Stimulated activated CD4-positive, alpha-beta T cell treated with anti-CD3 and anti-CD28 coated beads, Interleukin-4, amount 100 ng/mL, for 24 hours (primary cell): ENCODE results near the gene LRRFIP1.
A peak's percentile ranks its signal among the peaks of the same experiment; 100 is the strongest.
"Not testable (repeated sequence)": the region's sequence is repeated elsewhere in the genome, so short reads cannot be mapped to it uniquely, and the experiment has no call there.

Experiments
- DNase-seq: peaks from one replicate; pipeline ENCODE4 v3.0.0-alpha.2; 2020

Gene LRRFIP1

DNA sequence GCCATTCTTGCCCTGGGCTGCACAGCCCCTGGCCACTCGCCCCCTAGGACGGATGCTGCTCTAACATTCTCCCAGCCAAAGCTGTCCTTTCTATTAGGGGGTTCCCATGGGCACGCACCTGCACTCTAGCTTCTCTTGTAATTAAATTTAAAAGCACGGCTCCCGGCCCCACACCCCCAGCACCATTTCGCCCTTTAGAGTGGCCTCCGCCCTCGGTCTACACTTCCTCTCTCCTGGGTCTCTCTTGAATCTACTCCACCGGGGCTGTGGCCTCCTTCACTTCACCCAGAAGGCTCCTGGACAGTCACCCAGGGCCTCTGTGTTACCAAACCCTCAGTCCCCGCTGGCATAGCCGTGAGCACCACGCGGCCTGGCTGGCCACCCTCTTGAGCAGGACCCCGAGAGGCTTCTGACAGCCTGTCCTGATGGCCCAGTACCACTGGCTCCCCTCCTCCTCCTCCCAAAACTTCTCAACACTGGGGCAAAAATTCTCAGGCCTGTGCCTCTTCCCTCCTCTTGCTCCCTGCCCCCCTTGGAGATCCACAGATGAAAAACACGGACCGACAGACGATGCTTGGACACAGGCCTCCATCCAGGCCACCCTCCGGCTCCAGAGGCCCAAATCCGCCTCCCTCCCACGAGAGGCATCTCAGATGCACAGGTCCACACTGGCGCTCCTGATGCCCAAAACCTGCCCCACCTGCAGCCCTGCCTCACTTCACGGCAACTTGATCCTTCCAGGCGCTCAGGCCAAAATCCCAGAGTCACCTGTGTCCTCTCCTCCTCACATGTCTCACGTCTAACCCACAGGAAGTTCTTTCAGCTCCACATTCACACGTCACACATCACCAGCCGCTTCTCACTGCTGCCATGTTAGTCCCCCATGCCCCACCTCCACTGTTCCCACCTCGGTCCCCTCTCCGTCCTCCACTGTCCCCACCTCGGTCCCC, 29.9 kb upstream of the LRRFIP1 start:
- DNase-seq: no peak

DNA sequence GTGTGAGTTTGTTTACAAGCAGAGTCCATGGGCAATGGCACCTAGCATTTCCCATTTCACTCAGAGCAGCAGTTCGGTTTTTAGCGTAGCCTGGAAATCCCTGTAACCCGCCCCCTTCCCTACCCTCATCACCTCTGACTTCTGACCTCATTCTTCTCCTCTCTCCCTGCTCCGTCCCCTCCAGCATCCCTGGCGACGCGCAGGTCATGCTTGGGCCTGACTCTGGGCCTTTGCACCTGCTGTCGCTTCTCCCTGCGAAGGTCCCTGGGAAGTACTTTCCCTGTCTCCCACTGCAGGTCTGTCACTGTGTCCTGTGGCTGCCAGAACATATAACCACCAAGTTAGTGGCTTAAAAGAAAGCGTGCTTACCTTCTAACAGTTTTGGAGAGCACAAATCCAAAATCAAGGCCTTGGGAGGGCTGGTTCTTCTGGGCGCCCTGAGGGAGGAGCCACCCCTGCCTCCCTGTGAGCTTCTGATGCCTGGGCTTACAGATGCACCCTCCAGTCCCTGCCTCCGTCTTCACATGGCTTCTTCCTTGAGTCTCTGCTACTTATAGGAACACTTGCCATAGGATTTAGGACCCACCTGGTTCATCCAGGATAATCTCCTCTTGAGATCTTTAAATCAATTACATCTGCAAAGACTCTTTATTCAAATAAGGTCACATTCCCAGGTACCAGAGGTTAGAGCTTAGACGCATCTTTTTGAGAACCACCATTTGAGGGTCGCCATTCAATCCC, 28.7 kb upstream of the LRRFIP1 start:
- no peak for DNase-seq

DNA sequence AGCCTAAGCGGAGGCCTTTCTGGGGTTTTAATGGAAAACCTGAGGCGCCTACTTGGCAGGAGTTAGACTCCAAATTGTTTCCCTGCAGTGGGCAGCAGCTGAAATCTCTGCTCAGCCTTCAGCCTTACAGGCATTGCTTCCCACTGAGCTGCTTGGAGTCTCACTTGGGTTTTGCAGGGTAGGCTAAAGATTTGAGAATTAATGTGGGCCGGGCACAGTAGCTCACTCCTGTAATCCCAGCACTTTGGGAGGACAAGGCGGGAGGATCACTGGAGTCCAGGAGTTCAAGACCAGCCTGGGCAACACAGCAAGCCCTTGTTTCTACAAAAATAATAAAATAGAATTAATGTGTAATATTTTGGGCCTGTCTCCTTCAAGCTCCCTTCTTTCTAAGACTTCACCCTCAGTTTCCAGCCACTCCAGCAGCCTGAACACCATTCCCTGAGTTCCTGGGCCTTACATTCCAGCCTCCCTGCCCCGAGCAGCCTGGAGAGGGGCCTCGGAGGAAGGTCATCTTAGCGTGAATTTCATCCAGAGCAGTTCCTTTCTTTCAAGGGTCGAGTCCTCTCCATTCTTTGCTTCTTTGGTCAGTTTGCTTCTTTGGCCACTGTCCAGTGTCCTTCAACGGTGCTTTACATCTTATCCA, 27.8 kb upstream of the LRRFIP1 start:
- DNase-seq: no peak

DNA sequence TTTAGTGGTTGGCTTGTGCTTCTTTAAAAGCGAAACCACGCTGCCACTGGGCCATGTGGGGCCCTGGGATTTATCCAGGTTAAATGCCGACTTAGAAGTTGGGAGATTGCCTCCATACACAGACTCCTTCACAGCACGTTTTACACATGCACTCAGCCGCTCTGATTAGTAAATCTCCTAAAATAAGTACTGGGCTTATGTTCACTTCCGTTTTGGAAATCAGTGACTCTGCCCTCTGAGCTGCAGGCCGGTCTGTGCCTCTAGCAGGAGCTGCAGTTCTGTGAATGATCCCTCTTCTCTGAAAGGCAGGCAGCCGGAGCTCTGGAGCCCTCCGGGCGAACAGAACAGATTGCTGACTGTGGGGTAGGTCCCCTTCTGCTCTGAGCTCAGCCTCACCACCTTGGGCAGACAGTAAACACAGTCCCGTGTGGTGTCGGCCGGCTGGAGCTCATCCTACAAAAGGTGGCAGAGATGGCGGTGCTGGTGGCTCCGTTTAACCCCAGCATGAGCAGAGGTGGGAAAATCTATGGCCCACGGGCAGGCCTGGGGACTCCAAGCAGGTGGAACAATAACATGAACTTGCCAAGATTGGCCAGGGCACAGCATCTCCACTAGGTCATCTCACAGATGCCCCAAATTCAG, 27.1 kb upstream of the LRRFIP1 start:
- DNase-seq: no peak

DNA sequence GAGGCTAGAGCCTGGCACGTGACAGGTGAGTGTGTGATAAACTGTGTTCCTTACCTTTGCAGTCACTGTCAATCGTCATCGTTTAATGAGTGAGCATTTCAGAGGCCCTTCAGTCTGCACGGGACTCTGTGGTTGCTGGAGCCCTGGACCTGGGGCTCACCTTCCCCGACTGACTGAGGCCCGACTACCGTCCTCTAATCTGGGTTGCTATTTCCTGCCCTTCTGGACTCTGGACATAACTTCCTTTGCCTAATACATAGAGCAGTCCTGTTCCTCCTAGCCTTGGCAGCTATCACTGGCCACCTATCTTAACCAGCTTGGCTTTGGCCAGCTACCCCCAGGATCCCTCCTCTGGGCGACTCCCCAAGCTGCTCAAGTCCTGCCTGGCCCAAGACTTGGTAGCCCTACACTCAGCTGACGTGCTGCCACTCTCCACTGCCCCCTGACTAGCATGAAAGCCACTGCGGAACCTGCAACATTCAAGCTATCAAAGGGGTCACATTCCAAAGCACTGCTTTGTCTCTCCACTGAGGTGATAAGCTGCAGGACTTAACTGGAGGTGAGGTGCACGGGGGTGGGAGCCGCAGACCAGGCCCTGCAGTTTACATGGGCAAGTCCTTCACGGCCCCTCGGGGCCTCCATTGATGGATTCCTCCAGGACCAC, 25.8 kb upstream of the LRRFIP1 start:
- no peak for DNase-seq

DNA sequence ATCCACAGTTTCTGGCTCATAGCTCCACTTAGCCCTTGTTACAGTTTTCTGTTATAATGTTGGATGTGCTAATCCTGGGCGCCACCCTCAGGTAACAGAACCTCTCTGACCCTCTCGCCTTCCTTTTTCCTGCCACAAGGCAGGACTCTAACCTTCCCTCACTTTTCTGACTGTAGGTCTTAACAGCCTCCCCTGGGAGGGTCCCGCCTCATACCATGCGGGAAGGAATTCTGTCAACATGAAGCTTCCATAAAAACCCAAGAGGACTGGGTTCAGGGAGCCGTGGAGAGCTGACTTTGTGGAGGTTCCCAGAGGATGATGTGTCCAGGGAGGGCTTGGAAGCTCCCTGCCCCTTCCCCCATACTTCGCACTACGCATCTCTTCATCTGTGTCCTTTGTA, 25.0 kb upstream of the LRRFIP1 start:
- DNase-seq: no peak

DNA sequence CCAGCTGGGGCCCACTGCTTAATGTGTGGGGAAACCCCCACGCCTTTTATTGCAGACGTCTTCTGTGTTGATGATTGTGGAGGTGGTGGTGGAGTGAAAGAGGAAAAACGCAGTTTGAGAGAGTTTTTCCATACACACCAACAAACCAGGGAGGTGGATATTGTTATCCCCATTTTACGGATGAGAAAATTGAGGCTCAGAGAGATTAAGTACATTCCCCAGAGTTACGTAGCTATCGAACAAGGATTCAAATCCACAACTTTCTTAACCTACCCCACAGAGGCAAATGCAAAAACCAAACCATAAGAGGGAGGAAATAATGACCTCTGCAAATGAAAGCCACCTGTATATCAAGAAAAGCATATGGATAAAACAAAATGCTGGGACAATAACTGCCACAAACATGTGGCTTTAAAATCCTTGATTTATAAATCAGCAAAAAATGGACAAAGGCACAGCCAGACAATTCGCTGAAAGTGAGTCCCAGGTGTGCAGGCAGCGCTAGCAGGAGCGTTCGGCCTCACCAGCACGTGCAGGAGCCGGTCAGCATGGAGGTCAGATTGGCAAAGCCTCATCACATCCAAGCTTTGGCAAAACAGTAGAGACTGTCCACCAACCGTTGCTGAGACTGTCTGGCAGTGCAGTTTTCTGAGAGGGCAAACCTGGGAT, 24.2 kb upstream of the LRRFIP1 start:
- no peak for DNase-seq

DNA sequence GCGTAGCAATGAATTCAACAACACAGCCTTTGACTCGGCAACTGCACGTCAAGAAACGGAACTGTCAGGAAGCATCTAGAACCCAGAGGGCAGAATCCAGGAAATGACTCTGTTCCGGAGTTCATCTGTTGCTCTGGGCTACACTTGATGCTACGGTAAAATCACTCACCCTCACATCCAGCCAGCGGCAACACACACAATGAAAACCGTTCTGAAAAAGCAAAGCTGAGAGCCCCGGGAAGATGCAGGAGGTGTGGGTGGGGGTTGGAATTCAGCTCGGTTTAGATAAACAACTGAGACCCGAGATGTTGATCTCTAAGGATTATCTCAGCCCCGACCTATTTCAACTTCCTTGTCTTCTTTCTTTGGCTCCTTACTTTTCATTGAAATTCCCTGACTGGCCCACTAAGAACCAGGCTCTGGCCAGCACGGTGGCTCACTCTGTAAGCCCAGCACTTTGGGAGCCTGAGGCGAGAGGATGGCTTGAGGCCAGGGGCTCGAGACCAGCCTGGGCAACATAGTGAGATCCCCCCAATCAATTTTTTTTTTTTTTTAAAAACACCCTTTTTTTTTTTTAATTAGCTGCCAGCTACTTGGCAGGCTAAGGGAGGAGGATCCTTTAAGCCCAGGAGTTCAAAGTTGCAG, 23.5 kb upstream of the LRRFIP1 start:
- peak; percentile 48 for DNase-seq

DNA sequence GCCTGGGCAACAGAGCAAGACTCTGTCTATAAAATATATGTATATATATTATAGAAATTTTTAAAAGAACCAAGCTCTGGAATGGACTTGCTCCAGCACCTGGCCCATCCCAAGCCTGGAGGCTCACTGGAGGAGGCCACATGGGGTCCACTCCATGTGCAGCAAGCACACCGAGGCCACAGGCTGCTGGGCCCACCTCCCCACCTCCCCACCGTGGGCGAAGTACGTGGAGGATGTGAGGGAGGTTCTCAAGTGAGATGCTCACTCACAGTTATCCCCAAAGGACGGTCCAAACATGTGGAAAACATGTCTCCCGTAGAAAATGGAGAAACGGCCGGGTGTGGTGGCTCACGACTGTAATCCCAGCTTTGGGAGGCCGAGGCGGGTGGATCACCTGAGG, 23.0 kb upstream of the LRRFIP1 start:
- DNase-seq: no peak

DNA sequence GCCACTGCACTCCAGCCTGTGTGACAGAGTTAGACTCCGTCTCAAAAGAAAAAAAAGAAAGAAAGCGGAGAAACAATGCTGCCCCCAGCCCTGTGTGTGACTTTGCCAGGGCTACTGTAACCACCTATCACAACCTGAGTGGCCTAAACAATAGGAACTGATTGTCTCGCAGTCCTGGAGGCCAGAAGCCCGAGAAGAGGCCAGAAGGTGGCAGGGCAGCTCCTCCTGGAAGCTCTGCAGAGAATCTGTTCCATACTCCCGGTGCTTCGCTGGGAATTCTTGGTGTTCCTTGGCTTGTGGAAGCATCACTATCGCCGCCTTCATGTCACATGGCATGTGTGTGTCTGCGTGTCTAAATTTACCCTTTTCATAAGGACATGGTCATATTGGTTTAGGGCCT, 22.4 kb upstream of the LRRFIP1 start:
- no peak for DNase-seq

DNA sequence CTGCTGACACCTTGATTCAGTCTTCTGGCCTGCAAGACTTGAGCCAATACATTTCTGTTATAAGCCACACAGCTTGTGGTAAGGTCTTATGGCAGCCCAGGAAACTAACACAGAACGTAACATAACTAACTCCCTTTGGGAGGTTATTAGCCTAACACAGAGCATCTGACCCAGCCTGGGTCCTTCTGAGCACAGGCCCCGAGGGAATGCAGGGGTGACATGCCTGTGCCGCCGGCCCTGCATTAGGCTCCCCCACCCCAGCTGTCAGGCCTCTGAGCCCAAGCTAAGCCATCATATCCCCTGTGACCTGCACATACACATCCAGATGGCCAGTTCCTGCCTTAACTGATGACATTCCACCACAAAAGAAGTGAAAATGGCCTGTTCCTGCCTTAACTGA, 20.9 kb upstream of the LRRFIP1 start:
- not testable (repeated sequence) for DNase-seq

DNA sequence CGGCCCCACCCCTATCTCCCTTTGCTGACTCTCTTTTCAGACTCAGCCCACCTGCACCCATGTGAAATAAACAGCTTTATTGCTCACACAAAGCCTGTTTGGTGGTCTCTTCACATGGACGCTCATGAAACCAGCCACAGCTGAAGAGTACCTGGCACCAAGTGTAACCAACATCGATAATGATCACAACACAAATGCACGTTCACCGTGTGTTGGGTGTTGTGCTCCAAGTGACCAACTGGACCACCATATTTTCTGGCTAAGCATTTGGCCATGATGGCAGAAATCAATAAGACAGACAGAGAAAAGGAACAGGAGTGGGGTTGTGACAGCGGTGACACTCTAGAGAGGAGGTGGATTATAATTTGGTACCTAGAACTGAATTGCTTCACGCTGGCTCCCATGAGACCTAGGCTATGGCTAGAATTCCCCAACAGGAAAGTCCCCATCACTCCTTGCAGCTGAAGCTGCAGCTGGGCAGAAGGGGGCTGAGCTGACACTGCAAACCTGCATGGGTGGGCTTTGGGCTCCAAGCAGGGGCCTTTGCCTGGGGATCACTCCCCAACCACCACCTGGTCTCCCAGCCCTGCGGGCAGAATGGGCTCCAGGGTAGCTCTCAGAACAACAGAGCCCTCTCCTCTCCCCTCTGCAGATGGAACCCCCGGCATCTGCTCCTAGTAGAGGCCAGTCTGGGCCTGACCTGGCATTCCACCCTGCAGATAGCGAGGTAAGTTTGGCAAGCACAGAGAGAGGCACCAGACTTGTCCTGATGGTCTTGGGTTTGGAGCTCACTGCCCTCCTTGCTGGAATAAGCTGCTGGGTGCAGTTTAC, 14.6 kb upstream of the LRRFIP1 start:
- no peak for DNase-seq

DNA sequence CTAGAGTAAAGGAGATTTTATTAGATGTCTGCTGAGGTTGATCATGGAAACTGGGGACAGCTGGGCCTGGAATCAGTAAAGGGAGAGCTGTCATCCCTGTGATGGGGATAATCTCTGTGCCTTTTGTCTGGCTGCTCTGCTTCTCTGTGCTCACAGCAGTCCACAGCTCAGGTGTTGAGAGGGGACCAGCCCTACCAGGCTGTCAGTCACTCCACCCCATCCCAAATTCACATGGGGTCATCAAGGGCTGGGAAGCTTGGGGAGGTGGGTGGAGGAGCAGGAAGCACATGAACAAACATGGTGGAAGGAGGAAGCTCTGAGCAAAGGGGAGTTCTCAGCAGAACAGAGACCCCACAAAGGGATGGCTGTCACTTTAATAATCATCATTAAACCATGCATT, 13.7 kb upstream of the LRRFIP1 start:
- no peak for DNase-seq

DNA sequence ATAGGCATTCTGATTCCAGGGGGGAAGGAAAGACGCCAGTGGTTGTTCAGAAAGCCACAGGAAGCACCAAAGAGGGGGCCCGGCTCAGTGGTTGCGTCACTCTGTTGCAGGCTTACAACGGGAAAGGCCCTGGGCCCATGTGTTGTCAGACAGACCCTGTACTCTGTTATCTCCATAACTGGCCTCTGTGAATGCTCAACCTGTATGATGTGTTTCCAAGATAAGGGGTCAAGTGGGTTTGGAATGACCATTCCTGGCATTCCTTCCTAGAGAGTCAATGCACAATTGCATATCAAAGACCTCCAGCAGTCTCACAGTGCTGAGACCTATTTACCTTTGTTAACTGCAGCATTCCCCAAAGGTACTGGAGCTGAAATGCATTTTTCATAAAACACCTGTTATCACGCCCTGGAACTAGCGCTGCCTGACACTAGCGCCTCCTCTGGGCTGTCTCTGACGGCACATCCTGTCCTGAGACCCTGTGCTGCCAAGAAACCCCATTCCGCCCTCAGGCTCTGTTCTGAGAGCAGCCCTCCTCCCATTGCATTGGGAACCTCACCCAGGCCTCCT, 13.2 kb upstream of the LRRFIP1 start:
- DNase-seq: no peak

DNA sequence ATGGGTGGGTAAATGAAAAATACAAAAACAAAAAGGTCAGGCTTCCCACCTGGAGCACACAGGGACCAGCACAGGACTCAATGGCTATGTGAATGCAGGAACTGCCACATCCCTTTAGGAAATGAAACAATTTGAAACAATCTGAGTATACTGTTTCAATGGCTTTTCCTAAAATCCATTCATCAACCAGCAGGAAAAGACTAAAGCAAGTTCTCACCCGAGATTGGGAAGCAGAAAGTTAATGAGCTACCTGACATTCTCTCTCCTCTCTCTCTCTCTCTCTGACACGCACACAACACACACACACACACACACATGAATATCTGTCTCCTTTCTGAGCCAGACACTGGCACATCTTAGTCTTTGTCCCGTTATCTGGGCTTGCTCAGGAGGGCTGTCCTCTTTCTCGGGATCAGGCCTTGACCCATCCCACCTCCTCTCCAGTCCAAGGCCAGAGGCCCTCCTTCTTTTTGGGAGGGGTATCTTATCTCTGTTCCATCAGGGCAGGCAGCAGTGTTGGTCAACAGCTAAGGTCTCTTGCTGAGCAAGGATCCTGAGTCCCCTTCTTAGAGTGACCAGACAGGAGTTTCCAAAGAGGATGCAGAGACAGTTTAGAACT, 11.6 kb upstream of the LRRFIP1 start:
- DNase-seq: no peak

DNA sequence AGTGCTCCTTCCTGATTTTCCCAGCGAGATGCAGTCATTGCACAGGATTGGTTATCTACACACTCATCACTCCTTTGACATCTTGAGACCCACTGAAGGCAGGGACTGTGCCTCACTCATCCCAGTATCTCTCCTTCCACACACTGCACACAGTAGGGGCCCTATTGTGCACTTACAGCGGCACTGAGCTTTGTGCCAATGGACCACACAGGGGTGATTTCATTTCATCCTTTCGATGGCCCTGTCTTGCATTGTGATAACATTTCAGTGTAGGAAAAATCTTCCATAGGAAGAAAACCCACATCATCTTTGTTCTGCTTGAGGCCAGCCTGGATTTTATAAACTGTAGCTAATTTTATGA, 11.0 kb upstream of the LRRFIP1 start:
- no peak for DNase-seq

DNA sequence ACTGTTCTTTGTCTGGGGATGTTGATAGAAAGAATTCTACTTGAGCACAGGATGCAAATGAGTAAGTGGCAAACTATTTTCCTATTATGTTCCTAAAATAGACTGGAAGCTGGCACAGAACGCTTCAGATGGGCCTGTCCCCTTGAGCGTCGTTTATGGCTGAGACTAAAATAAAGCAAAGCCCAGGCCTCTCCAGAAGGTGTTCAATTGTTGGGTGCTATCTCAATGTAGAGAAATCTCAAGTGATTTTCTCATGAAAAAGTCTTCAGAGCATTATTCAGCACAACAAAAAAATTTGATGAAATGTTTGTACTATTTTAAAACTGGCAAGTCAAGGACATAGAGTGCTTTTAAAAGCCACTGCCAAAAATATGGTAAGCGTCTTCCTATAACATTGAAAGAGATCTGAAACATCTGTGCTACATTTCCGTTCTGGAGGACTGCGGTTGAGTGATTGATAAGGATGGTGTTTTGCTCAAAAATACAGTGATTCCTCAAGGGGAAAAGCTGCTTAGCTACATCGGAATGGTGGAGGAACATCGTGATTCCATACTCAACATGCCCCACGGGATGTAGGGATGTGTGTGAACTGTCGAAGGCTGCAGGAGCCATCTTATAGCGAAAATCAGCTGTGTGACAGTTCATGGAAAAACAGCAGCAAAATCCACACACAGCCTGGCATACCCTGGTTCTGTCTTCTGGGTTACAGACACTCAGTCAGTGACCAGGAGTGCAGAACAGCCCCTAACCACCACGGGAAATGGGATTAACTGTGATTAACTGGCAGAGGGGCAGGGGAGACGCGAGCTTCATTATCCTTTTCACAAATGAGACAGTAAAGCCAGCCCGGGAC, 10.4 kb upstream of the LRRFIP1 start:
- DNase-seq: no peak

DNA sequence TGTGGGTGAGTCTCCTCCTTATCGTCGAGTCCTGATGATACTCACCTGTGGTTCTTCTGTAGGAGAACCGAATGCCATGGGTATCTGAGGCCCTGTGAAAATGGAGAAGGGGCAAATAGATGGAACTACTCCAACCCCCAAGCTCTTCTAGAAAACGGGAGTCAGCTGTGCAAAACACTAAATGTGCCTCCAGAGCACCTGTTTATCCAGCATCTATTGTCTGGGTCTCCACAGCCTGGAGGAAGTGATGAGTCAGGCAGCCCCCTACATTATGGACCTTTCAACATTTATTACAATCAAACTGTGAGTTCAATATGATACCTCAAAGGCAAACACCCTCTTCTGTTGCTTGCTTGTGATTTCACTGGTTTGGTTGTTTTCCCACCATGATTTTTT, 9.8 kb upstream of the LRRFIP1 start:
- DNase-seq: no peak

DNA sequence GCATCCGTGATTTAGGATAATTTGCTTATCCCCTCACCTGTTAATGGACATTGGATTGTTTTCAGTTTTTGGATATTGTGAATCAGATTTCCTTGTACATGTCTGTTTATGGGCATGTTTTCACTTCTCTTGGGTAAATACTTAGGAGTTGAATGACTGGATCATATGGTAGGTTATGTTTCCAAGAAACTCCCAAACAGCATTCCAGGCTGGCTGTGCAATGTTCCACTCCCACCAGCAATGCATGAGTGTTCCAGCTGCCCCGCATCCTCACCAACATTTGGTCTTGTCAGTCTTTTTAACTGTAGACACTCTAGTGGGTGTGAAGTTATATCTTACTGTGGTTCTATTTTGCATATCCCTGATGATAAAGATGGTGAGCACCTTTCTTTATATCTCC, 8.9 kb upstream of the LRRFIP1 start:
- DNase-seq: no peak
